Measurements from ENCODE around the gene USP24.

GRCh38 chr1:55120538-55120937 lies 94.6 kb downstream of the USP24 start:
- no peak for TF ChIP-seq EZH2 (IDR thresholded peaks at IDR 0.05)
- no peak for TF ChIP-seq POLR2AphosphoS5 (IDR thresholded peaks at IDR 0.05; ENCODE audit: borderline replicate concordance, low read depth, low read length)

Data from SK-N-MC (cell line).